ENCODE measurements around the gene PHYHIPL. TPM values are rescaled to one million over a fixed set of nuclear protein-coding genes. Genes with fewer than 3 reads are reported as not detected.

PHYHIPL gene
- total RNA-seq, 1 donor from 2014 or later: 0.34 TPM

GRCh38 chr10:59148701-59149100, 27.7 kb upstream of the PHYHIPL start:
- TF ChIP-seq CTCF (IDR thresholded peaks at IDR 0.05; ENCODE audit: insufficient read depth, low read depth, low read length) (no peak), EZH2 (IDR thresholded peaks at IDR 0.05; ENCODE audit: insufficient read depth, low read length) (no peak)
- no peaks in the 10 kb centered on the region for H3K4me1 ChIP-seq (ENCODE audit: insufficient read depth, low read length)
- no peaks in the 10 kb centered on the region for H3K79me2 ChIP-seq (ENCODE audit: insufficient read depth, low read length)
- Mint-ChIP-seq H3K9me3 (ENCODE audit: unreplicated experiment) (no peaks in the 10 kb centered on the region), H3K27ac (ENCODE audit: unreplicated experiment) (no peak overlapping the region), H3K4me1 (ENCODE audit: low read depth, unreplicated experiment) (no peaks in the 10 kb centered on the region), H3K4me3 (ENCODE audit: unreplicated experiment) (no peak overlapping the region), H3K36me3 (ENCODE audit: low read depth, unreplicated experiment) (no peaks in the 10 kb centered on the region), H3K27me3 (ENCODE audit: low read depth, unreplicated experiment) (no peaks in the 10 kb centered on the region)
- no peak overlapping the region for H3K9ac ChIP-seq (ENCODE audit: low read length)
- no peak overlapping the region for H3K27ac ChIP-seq (ENCODE audit: low read depth, low read length)
- H3K4me2 ChIP-seq (ENCODE audit: low read length): no peak overlapping the region
- no peak for DNase-seq (ENCODE audit: low read depth)
- no peak overlapping the region for H3K4me3 ChIP-seq (ENCODE audit: insufficient read depth, low read depth, low read length)
- no peaks in the 10 kb centered on the region for H3K27me3 ChIP-seq (ENCODE audit: insufficient read depth, low read length)
- H2AFZ ChIP-seq (ENCODE audit: low read depth, low read length): no peak overlapping the region
- H3K9me3 ChIP-seq (ENCODE audit: insufficient read depth, low read depth, low read length): no peaks in the 10 kb centered on the region
- no peaks in the 10 kb centered on the region for H4K20me1 ChIP-seq (ENCODE audit: insufficient read depth, low read length)
- no peak for FAIRE-seq
- no peaks in the 10 kb centered on the region for H3K36me3 ChIP-seq (ENCODE audit: insufficient read depth, low read length)

DNA sequence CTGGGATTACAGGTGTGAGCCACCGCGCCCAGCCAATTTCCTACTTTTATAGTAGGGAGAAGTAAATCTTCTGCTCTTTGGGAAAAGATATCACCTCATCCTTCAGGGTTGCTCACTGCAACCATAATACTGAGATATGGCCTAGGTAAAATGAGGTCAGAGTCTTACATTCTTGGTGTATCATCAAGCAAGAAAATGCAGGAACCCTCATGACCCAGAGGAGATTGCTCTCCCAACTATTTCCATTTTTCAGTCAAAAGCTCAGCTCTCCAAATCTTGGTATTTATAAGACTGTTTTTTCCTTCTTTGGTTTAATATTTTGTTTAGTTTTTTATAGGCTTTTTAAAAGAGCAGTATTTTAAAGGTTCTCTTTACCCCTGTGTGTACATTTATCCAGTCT, 20.9 kb upstream of the PHYHIPL start:
- H3K36me3 ChIP-seq (ENCODE audit: insufficient read depth, low read length): no peaks in the 10 kb centered on the region
- H3K27ac ChIP-seq (ENCODE audit: low read depth, low read length): no peak overlapping the region
- H3K27me3 Mint-ChIP-seq (ENCODE audit: low read depth, unreplicated experiment): no peaks in the 10 kb centered on the region
- no peak for DNase-seq (ENCODE audit: low read depth)
- no peaks in the 10 kb centered on the region for H3K79me2 ChIP-seq (ENCODE audit: insufficient read depth, low read length)
- no peaks in the 10 kb centered on the region for H3K4me1 Mint-ChIP-seq (ENCODE audit: low read depth, unreplicated experiment)
- H3K4me1 ChIP-seq (ENCODE audit: insufficient read depth, low read length): no peaks in the 10 kb centered on the region
- no peak for FAIRE-seq
- H4K20me1 ChIP-seq (ENCODE audit: insufficient read depth, low read length): no peaks in the 10 kb centered on the region
- no peak overlapping the region for H3K9ac ChIP-seq (ENCODE audit: low read length)
- no peaks in the 10 kb centered on the region for H3K9me3 ChIP-seq (ENCODE audit: insufficient read depth, low read depth, low read length)
- no peak overlapping the region for H3K4me3 Mint-ChIP-seq (ENCODE audit: unreplicated experiment)
- H3K4me3 ChIP-seq (ENCODE audit: insufficient read depth, low read depth, low read length): no peak overlapping the region
- no peaks in the 10 kb centered on the region for H3K9me3 Mint-ChIP-seq (ENCODE audit: unreplicated experiment)
- no peaks in the 10 kb centered on the region for H3K27me3 ChIP-seq (ENCODE audit: insufficient read depth, low read length)
- no peak for TF ChIP-seq EZH2 (IDR thresholded peaks at IDR 0.05; ENCODE audit: insufficient read depth, low read length)
- TF ChIP-seq CTCF (IDR thresholded peaks at IDR 0.05; ENCODE audit: insufficient read depth, low read depth, low read length): no peak
- no peak overlapping the region for H3K4me2 ChIP-seq (ENCODE audit: low read length)
- no peaks in the 10 kb centered on the region for H3K36me3 Mint-ChIP-seq (ENCODE audit: low read depth, unreplicated experiment)
- no peak overlapping the region for H3K27ac Mint-ChIP-seq (ENCODE audit: unreplicated experiment)
- no peak overlapping the region for H2AFZ ChIP-seq (ENCODE audit: low read depth, low read length)

- no peak overlapping the region for H3K9ac ChIP-seq (ENCODE audit: low read length)
- TF ChIP-seq EZH2 (IDR thresholded peaks at IDR 0.05; ENCODE audit: insufficient read depth, low read length) (no peak), CTCF (IDR thresholded peaks at IDR 0.05; ENCODE audit: insufficient read depth, low read depth, low read length) (no peak)
- H3K36me3 ChIP-seq (ENCODE audit: insufficient read depth, low read length): no peaks in the 10 kb centered on the region
- no peak overlapping the region for H3K4me3 Mint-ChIP-seq (ENCODE audit: unreplicated experiment)
- H3K27me3 ChIP-seq (ENCODE audit: insufficient read depth, low read length): no peaks in the 10 kb centered on the region
- no peak overlapping the region for H2AFZ ChIP-seq (ENCODE audit: low read depth, low read length)
- FAIRE-seq (no peak), DNase-seq (ENCODE audit: low read depth) (no peak)
- no peak overlapping the region for H3K27ac Mint-ChIP-seq (ENCODE audit: unreplicated experiment)
- H4K20me1 ChIP-seq (ENCODE audit: insufficient read depth, low read length): no peaks in the 10 kb centered on the region
- H3K36me3 Mint-ChIP-seq (ENCODE audit: low read depth, unreplicated experiment): no peaks in the 10 kb centered on the region
- H3K4me1 ChIP-seq (ENCODE audit: insufficient read depth, low read length): no peaks in the 10 kb centered on the region
- no peaks in the 10 kb centered on the region for H3K9me3 ChIP-seq (ENCODE audit: insufficient read depth, low read depth, low read length)
- H3K79me2 ChIP-seq (ENCODE audit: insufficient read depth, low read length): no peaks in the 10 kb centered on the region
- H3K27ac ChIP-seq (ENCODE audit: low read depth, low read length): no peak overlapping the region
- H3K27me3 Mint-ChIP-seq (ENCODE audit: low read depth, unreplicated experiment): no peaks in the 10 kb centered on the region
- H3K4me3 ChIP-seq (ENCODE audit: insufficient read depth, low read depth, low read length): no peak overlapping the region
- H3K9me3 Mint-ChIP-seq (ENCODE audit: unreplicated experiment): peaks cover 2% of the 10 kb centered on the region
- no peaks in the 10 kb centered on the region for H3K4me1 Mint-ChIP-seq (ENCODE audit: low read depth, unreplicated experiment)
- no peak overlapping the region for H3K4me2 ChIP-seq (ENCODE audit: low read length)
Measured at GRCh38 chr10:59167512-59167911, 8.9 kb upstream of the PHYHIPL start.
